GM19238 (cell line): ENCODE data around the gene FAM3D.
"Not testable (repeated sequence)": the region's sequence is repeated elsewhere in the genome, so short reads cannot be mapped to it uniquely, and the experiment has no call there.

ENCODE experiments used
- DNase-seq: peaks from one replicate; pipeline ENCODE4 v3.0.0; 2011; ENCODE audit warnings: low spot score; ENCODE audit not compliant: insufficient read length

FAM3D gene

GRCh38 chr3:58666683-58667082, at the start of gene FAM3D:
FAM3D (minus strand) TSS chr3:58666774; CDS start chr3:58655563, 11,211 bp downstream.
- DNase-seq, result no peak

GRCh38 chr3:58713715-58714401, 47.3 kb upstream of the FAM3D start:
- no peak for DNase-seq

GRCh38 chr3:58711871-58712270, 45.3 kb upstream of the FAM3D start:
- no peak for DNase-seq

- not testable (repeated sequence) for DNase-seq
Measured at GRCh38 chr3:58708983-58709382, 42.4 kb upstream of the FAM3D start.

GRCh38 chr3:58708116-58708791, 41.7 kb upstream of the FAM3D start:
- no peak for DNase-seq

GRCh38 chr3:58707390-58707930, 40.9 kb upstream of the FAM3D start:
- DNase-seq, result no peak

- no peak for DNase-seq
Measured at GRCh38 chr3:58706395-58707167, 40.0 kb upstream of the FAM3D start.

GRCh38 chr3:58704745-58705144, 38.2 kb upstream of the FAM3D start:
- DNase-seq, result no peak

GRCh38 chr3:58704304-58704703, 37.7 kb upstream of the FAM3D start:
- DNase-seq, result not testable (repeated sequence)

GRCh38 chr3:58698246-58698645, 31.7 kb upstream of the FAM3D start:
- no peak for DNase-seq

GRCh38 chr3:58697561-58697960, 31.0 kb upstream of the FAM3D start:
- no peak for DNase-seq

GRCh38 chr3:58696813-58697212, 30.2 kb upstream of the FAM3D start:
- not testable (repeated sequence) for DNase-seq

- no peak for DNase-seq
Measured at GRCh38 chr3:58696093-58696492, 29.5 kb upstream of the FAM3D start.

GRCh38 chr3:58695284-58695683, 28.7 kb upstream of the FAM3D start:
- DNase-seq, result not testable (repeated sequence)

- DNase-seq, result no peak
Measured at GRCh38 chr3:58693940-58694850, 27.6 kb upstream of the FAM3D start.

- DNase-seq, result no peak
Measured at GRCh38 chr3:58692484-58692883, 25.9 kb upstream of the FAM3D start.

GRCh38 chr3:58691997-58692396, 25.4 kb upstream of the FAM3D start:
- DNase-seq, result no peak

- DNase-seq, result no peak
Measured at GRCh38 chr3:58690490-58690889, 23.9 kb upstream of the FAM3D start.

- DNase-seq, result no peak
Measured at GRCh38 chr3:58688574-58688973, 22.0 kb upstream of the FAM3D start.

GRCh38 chr3:58686847-58687246, 20.3 kb upstream of the FAM3D start:
- no peak for DNase-seq

GRCh38 chr3:58685641-58686040, 19.1 kb upstream of the FAM3D start:
- no peak for DNase-seq
